HG03095 (cell line): ENCODE data around the gene TRIM9.
A peak's percentile ranks its signal among the peaks of the same experiment; 100 is the strongest.
"Not testable (repeated sequence)": the region's sequence is repeated elsewhere in the genome, so short reads cannot be mapped to it uniquely, and the experiment has no call there.

Experiments
- ATAC-seq: cut with Tn5 transposase; IDR thresholded peaks from one replicate; pipeline ENCODE4 v1.9.1; 2021; ENCODE audit warnings: moderate library complexity; ENCODE audit not compliant: unreplicated experiment

The TRIM9 gene

GRCh38 chr14:51006324-51006723 lies 88.6 kb downstream of the TRIM9 start:
- no peak for ATAC-seq

- ATAC-seq = no peak
These were observed 89.9 kb downstream of the TRIM9 start for GRCh38 chr14:51004801-51005526.

- ATAC-seq = no peak
These were observed 90.5 kb downstream of the TRIM9 start for GRCh38 chr14:51004352-51004800.

- ATAC-seq = no peak
These were observed 92.4 kb downstream of the TRIM9 start for GRCh38 chr14:51002406-51002999.

GRCh38 chr14:51000566-51000965 lies 94.3 kb downstream of the TRIM9 start:
- no peak for ATAC-seq

GRCh38 chr14:50999726-51000125 lies 95.2 kb downstream of the TRIM9 start:
- no peak for ATAC-seq

GRCh38 chr14:50998612-50999011 lies 96.3 kb downstream of the TRIM9 start:
- ATAC-seq = no peak

GRCh38 chr14:50997712-50998111 lies 97.2 kb downstream of the TRIM9 start:
- no peak for ATAC-seq

GRCh38 chr14:50994158-50994557 lies 100.7 kb downstream of the TRIM9 start:
- ATAC-seq = not testable (repeated sequence)

- ATAC-seq = no peak
These were observed 109.0 kb downstream of the TRIM9 start for GRCh38 chr14:50985859-50986331.

- no peak for ATAC-seq
These were observed 109.6 kb downstream of the TRIM9 start for GRCh38 chr14:50985124-50985858.

- no peak for ATAC-seq
These were observed 110.7 kb downstream of the TRIM9 start for GRCh38 chr14:50984036-50984710.

GRCh38 chr14:50979941-50980850 lies 114.7 kb downstream of the TRIM9 start:
- ATAC-seq = no peak

- ATAC-seq = peak; percentile 86
These were observed 116.0 kb downstream of the TRIM9 start for GRCh38 chr14:50978888-50979287.

GRCh38 chr14:50978529-50978871 lies 116.4 kb downstream of the TRIM9 start:
- no peak for ATAC-seq

GRCh38 chr14:50977863-50978528 lies 116.9 kb downstream of the TRIM9 start:
- ATAC-seq = no peak

- ATAC-seq = no peak
These were observed 120.8 kb downstream of the TRIM9 start for GRCh38 chr14:50974118-50974517.

GRCh38 chr14:50972734-50973133 lies 122.2 kb downstream of the TRIM9 start:
- no peak for ATAC-seq

- no peak for ATAC-seq
These were observed 123.8 kb downstream of the TRIM9 start for GRCh38 chr14:50970886-50971781.
